Measurements from ENCODE around the gene OSM.

Gene OSM

DNA sequence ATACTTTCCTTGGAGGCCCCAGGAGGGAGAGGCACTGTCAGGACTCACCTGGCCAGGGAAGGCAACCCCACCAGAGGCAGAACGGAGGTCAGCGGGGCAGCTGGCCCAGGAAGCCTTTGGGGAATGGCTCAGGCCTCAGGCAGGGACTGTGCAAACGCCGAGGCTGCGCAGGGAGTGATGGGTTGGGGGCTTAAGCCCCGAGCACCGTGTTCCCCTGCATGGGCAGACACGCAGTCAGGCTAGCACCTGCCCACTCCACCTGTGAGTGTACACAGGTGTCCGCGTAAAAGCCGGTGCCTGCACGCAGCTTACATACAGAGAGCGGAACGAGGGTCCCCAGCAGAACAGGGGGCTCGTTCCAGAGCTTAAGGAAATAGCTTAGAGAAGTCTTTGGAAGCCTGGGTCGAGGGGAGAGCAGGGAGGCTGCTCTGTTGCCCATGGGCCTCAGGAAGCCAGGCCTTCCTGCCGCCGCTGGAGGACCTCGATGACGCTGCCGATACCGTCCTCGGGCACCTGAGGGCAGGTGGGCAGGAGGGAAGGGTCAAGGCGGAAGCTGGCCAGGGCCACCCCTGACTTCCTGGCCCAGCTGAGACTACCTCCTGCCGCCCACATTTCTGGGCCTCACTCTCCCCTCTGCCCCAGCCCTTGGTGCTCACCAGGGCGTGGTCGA lies 18.7 kb upstream of the OSM start:
- Mint-ChIP-seq H3K9me3 (no peaks in the 10 kb centered on the region), H3K4me1 (ENCODE audit: low read depth) (peaks cover 48% of the 10 kb centered on the region), H3K27ac (peak overlapping the region; percentile 78), H3K4me3 (peak overlapping the region; percentile 7), H3K27me3 (ENCODE audit: low read depth) (no peaks in the 10 kb centered on the region), H3K36me3 (ENCODE audit: low read depth) (peaks cover 25% of the 10 kb centered on the region)
- DNase-seq (ENCODE audit: low spot score), result no peak

GRCh38 chr22:30284666-30285065 lies 18.0 kb upstream of the OSM start:
- no peaks in the 10 kb centered on the region for H3K27me3 Mint-ChIP-seq (ENCODE audit: low read depth)
- peaks cover 26% of the 10 kb centered on the region for H3K36me3 Mint-ChIP-seq (ENCODE audit: low read depth)
- peak overlapping the region; percentile 67 for H3K4me3 Mint-ChIP-seq
- peaks cover 44% of the 10 kb centered on the region for H3K4me1 Mint-ChIP-seq (ENCODE audit: low read depth)
- H3K9me3 Mint-ChIP-seq, result no peaks in the 10 kb centered on the region
- peak overlapping the region; percentile 78 for H3K27ac Mint-ChIP-seq
- no peak for DNase-seq (ENCODE audit: low spot score)

GRCh38 chr22:30284172-30284571 lies 17.5 kb upstream of the OSM start:
- no peaks in the 10 kb centered on the region for H3K9me3 Mint-ChIP-seq
- peaks cover 47% of the 10 kb centered on the region for H3K4me1 Mint-ChIP-seq (ENCODE audit: low read depth)
- no peak for DNase-seq (ENCODE audit: low spot score)
- peak overlapping the region; percentile 67 for H3K4me3 Mint-ChIP-seq
- peak overlapping the region; percentile 72 for H3K27ac Mint-ChIP-seq
- H3K27me3 Mint-ChIP-seq (ENCODE audit: low read depth), result no peaks in the 10 kb centered on the region
- peaks cover 29% of the 10 kb centered on the region for H3K36me3 Mint-ChIP-seq (ENCODE audit: low read depth)

- H3K9me3 Mint-ChIP-seq, result no peaks in the 10 kb centered on the region
- peaks cover 53% of the 10 kb centered on the region for H3K4me1 Mint-ChIP-seq (ENCODE audit: low read depth)
- no peak for DNase-seq (ENCODE audit: low spot score)
- peaks cover 32% of the 10 kb centered on the region for H3K36me3 Mint-ChIP-seq (ENCODE audit: low read depth)
- H3K4me3 Mint-ChIP-seq, result peak overlapping the region; percentile 67
- H3K27ac Mint-ChIP-seq, result peak overlapping the region; percentile 77
- no peaks in the 10 kb centered on the region for H3K27me3 Mint-ChIP-seq (ENCODE audit: low read depth)
Observed at GRCh38 chr22:30283342-30283741, 16.7 kb upstream of the OSM start.

- Mint-ChIP-seq H3K27ac (peak overlapping the region; percentile 77), H3K4me3 (peak overlapping the region; percentile 67), H3K36me3 (ENCODE audit: low read depth) (peaks cover 37% of the 10 kb centered on the region), H3K27me3 (ENCODE audit: low read depth) (no peaks in the 10 kb centered on the region), H3K9me3 (no peaks in the 10 kb centered on the region), H3K4me1 (ENCODE audit: low read depth) (peaks cover 54% of the 10 kb centered on the region)
- no peak for DNase-seq (ENCODE audit: low spot score)
Observed at GRCh38 chr22:30282616-30283046, 16.0 kb upstream of the OSM start.

DNA sequence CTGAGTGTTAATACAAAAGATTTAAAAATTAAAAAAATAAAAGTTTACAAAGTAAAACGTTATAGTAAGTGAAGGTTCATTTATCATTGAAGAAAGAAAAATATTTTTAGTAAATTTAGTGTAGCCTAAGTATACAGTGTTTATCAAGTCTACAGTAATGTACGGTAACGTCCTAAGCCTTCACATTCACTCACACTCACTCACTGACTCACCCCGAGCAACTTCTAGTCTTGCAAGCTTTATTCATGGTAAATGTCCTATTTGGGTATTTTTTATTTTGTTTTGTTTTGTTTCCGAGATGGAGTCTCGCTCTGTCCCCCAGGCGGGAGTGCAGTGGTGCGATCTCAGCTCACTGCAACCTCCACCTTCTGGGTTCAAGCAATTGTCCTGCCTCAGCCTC lies 13.9 kb upstream of the OSM start:
- Mint-ChIP-seq H3K27ac (no peak overlapping the region), H3K36me3 (ENCODE audit: low read depth) (peaks cover 44% of the 10 kb centered on the region), H3K4me3 (no peak overlapping the region), H3K4me1 (ENCODE audit: low read depth) (peaks cover 57% of the 10 kb centered on the region), H3K27me3 (ENCODE audit: low read depth) (no peaks in the 10 kb centered on the region), H3K9me3 (no peaks in the 10 kb centered on the region)
- no peak for DNase-seq (ENCODE audit: low spot score)

DNA sequence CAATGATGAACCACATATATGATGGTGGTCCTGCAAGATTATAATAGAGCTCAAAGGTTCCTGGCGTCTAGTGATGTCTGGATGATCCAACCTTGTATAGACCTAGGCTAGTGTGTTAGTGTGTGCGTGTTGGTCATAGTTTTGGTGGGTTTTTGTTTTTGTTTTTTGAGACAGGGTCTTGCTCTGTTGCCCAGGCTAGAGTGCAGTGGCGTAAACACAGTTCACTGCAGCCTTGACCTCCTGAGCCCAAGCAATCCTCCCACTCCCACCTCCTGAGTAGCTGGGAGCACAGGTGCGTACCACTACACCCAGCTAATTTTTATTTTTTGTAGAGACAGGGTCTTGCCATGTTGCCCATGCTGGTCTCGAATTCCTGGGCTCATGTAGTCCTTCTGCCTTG lies 13.3 kb upstream of the OSM start:
- Mint-ChIP-seq H3K27me3 (ENCODE audit: low read depth) (no peaks in the 10 kb centered on the region), H3K36me3 (ENCODE audit: low read depth) (peaks cover 42% of the 10 kb centered on the region), H3K4me1 (ENCODE audit: low read depth) (peaks cover 59% of the 10 kb centered on the region), H3K27ac (peak overlapping the region; percentile 49), H3K9me3 (no peaks in the 10 kb centered on the region), H3K4me3 (peak overlapping the region; percentile 34)
- DNase-seq (ENCODE audit: low spot score), result no peak

GRCh38 chr22:30279046-30279788 lies 12.6 kb upstream of the OSM start:
- DNase-seq (ENCODE audit: low spot score), result no peak
- no peaks in the 10 kb centered on the region for H3K27me3 Mint-ChIP-seq (ENCODE audit: low read depth)
- no peaks in the 10 kb centered on the region for H3K9me3 Mint-ChIP-seq
- H3K27ac Mint-ChIP-seq, result peak overlapping the region; percentile 49
- peak overlapping the region; percentile 34 for H3K4me3 Mint-ChIP-seq
- H3K36me3 Mint-ChIP-seq (ENCODE audit: low read depth), result peaks cover 42% of the 10 kb centered on the region
- peaks cover 57% of the 10 kb centered on the region for H3K4me1 Mint-ChIP-seq (ENCODE audit: low read depth)

DNA sequence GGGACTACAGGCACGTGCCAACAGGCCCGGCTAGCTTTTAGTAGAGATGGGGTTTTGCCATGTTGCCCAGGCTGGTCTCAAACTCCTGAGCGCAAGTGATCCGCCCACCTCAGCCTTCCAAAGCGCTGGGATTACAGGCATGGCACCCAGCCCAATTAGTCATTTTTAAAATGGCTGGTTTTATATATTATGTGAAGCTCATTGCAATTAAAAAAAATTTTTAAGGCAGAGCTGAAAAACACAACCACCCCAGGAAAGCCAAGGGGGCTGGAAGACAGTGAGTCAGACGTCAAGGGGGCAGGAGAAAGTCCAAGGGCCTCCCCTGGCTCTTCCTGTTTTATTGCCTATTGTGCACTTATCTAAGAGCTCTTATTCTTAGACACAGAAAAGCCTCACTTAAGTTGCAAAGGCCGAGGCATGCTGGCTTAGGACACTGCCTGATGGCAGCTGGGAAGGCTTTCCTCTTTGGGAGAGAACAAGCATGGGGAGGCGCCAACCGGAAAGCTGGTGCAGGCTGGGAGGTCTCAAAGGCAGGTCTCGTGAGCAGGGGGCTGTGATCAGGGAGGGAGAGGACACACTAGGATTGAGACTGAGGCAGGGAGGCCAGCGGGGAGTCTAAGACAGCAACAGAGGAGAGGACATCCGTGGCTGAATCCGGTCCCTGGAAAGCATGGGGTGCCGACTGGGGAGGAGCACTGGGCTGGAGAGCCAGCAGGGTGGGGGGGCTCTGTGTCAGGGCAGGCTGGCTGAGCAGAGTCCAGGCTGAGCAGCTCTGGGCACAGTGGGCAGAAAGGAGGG lies 11.1 kb upstream of the OSM start:
- Mint-ChIP-seq H3K36me3 (ENCODE audit: low read depth) (peaks cover 47% of the 10 kb centered on the region), H3K4me1 (ENCODE audit: low read depth) (peaks cover 58% of the 10 kb centered on the region), H3K27me3 (ENCODE audit: low read depth) (no peaks in the 10 kb centered on the region), H3K9me3 (no peaks in the 10 kb centered on the region), H3K27ac (peak overlapping the region; percentile 72), H3K4me3 (peak overlapping the region; percentile 43)
- DNase-seq (ENCODE audit: low spot score), result no peak

DNA sequence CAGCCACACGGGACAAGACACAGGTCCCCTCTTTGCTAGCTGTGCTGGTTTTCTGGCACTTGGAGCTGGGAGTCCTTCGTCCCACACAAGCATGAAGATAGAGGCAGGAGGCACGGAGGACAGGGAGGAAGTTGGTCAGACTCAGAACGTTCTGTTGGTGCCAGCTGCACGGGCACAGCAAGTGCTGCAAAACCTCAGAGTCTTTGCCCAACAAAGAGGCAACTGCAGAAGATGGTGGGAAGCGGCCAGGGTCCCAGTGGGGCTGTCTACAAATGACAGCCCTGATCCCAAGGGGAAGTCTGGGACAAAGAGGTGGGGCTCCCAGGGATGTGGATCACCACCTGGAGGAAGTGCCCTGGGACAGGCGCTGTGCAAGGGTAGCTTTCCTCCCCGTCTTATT lies 9.4 kb upstream of the OSM start:
- Mint-ChIP-seq H3K36me3 (ENCODE audit: low read depth) (peaks cover 52% of the 10 kb centered on the region), H3K27me3 (ENCODE audit: low read depth) (no peaks in the 10 kb centered on the region), H3K27ac (peak overlapping the region; percentile 74), H3K4me1 (ENCODE audit: low read depth) (peaks cover 59% of the 10 kb centered on the region), H3K4me3 (peak overlapping the region; percentile 36), H3K9me3 (no peaks in the 10 kb centered on the region)
- no peak for DNase-seq (ENCODE audit: low spot score)

GRCh38 chr22:30275625-30276024 lies 9.0 kb upstream of the OSM start:
- H3K9me3 Mint-ChIP-seq, result no peaks in the 10 kb centered on the region
- H3K27ac Mint-ChIP-seq, result peak overlapping the region; percentile 74
- peaks cover 61% of the 10 kb centered on the region for H3K4me1 Mint-ChIP-seq (ENCODE audit: low read depth)
- no peaks in the 10 kb centered on the region for H3K27me3 Mint-ChIP-seq (ENCODE audit: low read depth)
- H3K4me3 Mint-ChIP-seq, result peak overlapping the region; percentile 36
- DNase-seq (ENCODE audit: low spot score), result no peak
- H3K36me3 Mint-ChIP-seq (ENCODE audit: low read depth), result peaks cover 54% of the 10 kb centered on the region

GRCh38 chr22:30274437-30274812 lies 7.8 kb upstream of the OSM start:
- Mint-ChIP-seq H3K9me3 (no peaks in the 10 kb centered on the region), H3K27me3 (ENCODE audit: low read depth) (no peaks in the 10 kb centered on the region), H3K27ac (peak overlapping the region; percentile 64), H3K4me3 (no peak overlapping the region), H3K36me3 (ENCODE audit: low read depth) (peaks cover 61% of the 10 kb centered on the region), H3K4me1 (ENCODE audit: low read depth) (peaks cover 60% of the 10 kb centered on the region)
- DNase-seq (ENCODE audit: low spot score), result no peak

DNA sequence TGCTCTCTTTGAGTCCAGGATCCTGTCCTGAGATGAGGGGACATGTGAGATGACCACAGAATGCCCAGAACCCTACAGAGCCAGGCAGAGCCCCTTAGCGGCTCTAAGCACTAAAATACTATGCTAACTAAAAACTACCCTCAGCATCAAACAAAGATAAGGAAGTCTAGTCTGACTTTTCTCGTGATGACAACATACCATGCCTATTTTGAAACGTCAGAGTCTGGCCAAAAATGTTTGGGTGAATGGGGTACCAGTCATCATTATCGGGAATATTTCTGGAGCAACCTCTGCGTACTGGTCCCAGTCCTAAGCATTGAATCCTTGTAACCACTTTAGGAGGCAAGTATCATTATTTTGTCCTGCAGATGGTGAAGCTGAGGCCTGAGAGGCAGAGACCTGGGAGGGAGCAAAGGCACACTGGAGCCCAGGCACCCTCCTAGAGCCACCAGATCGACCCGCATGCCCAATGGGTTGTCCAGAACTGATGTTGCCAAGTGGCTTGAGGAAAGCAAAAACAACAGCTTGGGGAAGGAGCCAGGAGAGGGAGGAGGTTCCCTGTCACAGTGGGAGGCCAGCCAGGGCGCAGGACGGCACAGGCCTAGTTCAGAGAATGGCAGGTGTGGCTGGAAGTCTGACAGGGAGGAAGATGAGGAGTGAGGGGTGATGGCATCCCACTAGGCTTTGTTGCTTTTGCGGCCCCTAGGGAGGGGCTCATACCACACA lies 7.2 kb upstream of the OSM start:
- peaks cover 63% of the 10 kb centered on the region for H3K36me3 Mint-ChIP-seq (ENCODE audit: low read depth)
- peaks cover 61% of the 10 kb centered on the region for H3K4me1 Mint-ChIP-seq (ENCODE audit: low read depth)
- H3K27ac Mint-ChIP-seq, result peak overlapping the region; percentile 65

More for the DNA sequence above, 7.2 kb upstream of the OSM start:
- no peak for DNase-seq (ENCODE audit: low spot score)
- H3K9me3 Mint-ChIP-seq, result no peaks in the 10 kb centered on the region
- H3K4me3 Mint-ChIP-seq, result no peak overlapping the region
- no peaks in the 10 kb centered on the region for H3K27me3 Mint-ChIP-seq (ENCODE audit: low read depth)

Data from T-helper 2 cell treated with Interferon-gamma antibody and Interleukin-4, amounts not matched to agents 5 μg/mL and 100 μg/mL, for 36 hours (primary cell).